Activated CD8-positive, alpha-beta memory T cell treated with anti-CD3 and anti-CD28 coated beads for 1 hour (primary cell): ENCODE measurements around the gene CNOT6.
"Not testable (repeated sequence)": the region's sequence is repeated elsewhere in the genome, so short reads cannot be mapped to it uniquely, and the experiment has no call there.

Experiments
- DNase-seq, 2 donors: peaks; one replicate each; pipeline ENCODE4 v3.0.0-alpha.2; 2020; ENCODE audit warnings: low read depth in 1 of 2; ENCODE audit errors: extremely low read depth in 1 of 2

The CNOT6 gene

GRCh38 chr5:180515974-180516373, 21.8 kb downstream of the CNOT6 start:
- not testable (repeated sequence) for DNase-seq

DNA sequence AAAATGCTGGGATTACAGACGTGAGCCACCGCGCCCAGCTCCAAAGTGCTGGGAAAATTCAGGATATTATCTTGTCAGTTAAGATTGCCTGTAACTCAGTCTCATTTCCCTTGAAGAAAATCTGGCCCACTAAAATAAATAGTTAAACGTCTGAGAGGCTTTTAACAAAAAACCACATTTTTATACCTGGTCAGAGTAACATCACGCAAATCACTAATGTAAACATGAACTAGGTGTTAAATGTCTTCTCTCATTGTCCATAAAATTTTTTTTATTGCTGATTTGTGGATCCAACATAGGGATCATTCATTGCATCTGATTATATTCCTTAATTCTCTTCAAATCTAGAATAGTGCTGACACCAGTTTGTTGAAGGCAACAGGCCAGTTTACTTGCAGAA, 22.3 kb downstream of the CNOT6 start:
- no peak for DNase-seq

DNA sequence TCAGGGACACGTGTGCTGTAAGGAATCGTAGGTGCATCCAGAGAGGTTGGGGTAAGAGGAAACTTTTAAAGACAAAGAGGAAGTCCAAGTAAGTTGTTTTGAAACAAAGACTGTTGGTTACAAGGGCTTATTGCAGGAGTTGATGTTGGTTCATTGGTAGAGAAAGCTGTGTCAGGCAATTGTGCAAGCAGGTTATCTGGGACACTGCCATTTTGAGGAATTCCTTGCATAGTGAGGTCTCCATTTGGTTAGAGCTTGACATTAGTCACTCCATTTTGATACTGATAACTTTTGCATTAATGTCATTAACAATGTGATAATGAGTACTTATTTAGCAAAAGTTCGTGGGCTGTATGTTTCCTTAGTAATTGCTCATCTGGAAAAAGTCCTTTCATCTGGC, 24.9 kb downstream of the CNOT6 start:
- DNase-seq = no peak

- DNase-seq = no peak
These were observed 26.9 kb downstream of the CNOT6 start for GRCh38 chr5:180521101-180521500.

GRCh38 chr5:180521591-180521990, 27.4 kb downstream of the CNOT6 start:
- DNase-seq = no peak

GRCh38 chr5:180522330-180522729, 28.2 kb downstream of the CNOT6 start:
- no peak for DNase-seq

DNA sequence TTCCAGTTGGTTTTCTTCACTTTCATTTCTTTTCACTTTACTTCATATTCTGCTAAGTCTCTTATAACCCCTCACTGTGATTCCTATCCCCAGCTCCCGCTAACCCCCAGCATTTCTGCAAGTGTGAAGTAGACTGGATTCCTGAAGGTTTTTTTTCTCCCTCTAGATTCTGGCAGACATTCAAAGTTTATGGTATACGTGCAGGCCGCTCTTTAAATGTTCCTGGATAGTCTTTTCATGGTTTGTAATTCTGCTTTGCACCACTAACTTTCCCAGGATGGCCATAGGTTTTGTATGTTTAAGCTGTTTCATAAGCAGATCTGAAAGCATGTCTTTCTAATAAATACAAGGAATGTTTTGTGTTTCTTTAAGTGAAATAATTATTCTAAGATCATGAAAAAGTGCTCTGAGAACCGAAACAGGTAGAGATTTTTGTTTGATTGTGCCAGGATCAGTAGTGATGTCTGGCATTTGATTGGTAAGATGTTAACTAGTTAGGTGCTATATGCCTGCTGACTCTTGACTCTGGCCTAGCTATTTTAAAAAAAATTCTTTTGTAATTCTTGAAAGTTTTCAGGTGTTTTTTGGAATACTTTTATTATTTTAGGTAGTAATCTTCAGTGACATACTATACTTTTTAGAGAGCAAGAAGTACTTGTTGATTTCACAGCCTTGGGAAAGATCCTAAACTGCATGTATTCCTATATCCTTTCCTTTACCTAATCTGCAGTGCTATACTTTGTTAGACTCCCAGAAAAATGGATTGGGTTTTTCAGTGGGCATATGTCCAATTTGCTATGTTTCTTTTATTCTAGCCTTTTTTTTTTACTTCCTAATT, 29.7 kb downstream of the CNOT6 start:
- DNase-seq = no peak

DNA sequence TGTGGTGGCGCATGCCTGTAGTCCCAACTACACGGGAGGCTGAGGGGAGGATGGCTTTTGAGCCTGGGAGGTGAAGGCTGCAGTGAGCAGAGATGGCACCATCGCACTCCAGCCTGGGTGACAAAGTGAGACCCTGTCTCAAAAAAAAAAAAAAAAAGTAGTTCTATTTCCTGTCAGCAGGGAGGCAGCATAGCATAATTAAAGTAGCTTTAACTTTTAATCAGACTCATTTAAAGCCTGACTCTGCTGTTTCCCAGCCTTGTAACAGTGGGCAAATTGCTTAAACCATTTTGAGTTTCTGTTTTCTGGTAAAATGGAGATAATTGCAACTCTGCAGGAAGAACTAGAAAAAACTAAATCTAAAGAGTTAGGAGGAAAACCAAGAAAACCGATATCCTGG, 31.2 kb downstream of the CNOT6 start:
- no peak for DNase-seq

DNA sequence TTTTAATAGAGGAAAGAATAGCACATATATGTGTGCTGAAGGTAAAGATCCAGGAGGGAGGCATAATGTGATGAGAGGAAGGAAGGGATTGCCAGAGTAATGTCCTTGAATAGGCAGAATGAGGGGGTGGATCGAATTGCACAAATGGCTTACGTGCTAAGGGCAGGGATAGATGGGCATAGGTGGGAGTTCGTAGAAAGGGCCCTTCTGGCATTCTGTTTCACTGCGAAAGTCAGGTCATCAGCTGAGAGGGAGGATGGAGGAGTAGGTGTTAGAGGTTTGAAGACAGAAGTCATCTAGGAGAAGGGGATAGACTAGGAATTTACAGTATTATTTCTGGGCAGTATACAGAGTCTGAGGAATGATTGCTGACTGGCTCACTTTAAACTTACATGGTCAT, 32.1 kb downstream of the CNOT6 start:
- no peak for DNase-seq

- DNase-seq = no peak
These were observed 33.5 kb downstream of the CNOT6 start for GRCh38 chr5:180527659-180528058.

DNA sequence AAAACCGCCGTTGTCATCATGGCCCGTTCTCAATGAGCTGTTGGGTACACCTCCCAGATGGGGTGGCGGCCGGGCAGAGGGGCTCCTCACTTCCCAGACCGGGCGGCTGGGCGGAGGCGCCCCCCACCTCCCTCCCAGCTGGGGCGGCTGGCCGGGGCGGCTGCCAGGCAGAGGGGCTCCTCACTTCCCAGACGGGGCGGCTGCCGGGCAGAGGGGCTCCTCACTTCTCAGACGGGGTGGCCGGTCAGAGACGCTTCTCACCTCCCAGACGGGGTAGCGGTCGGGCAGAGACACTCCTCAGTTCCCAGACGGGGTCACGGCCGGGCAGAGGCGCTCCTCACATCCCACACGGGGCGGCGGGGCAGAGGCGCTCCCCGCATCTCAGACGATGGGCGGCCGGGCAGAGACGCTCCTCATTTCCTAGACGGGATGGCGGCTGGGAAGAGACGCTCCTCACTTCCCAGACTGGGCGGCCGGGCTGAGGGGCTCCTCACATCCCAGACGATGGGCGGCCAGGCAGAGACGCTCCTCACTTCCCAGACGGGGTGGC, 36.9 kb downstream of the CNOT6 start:
- DNase-seq = not testable (repeated sequence)

GRCh38 chr5:180532268-180532667, 38.1 kb downstream of the CNOT6 start:
- no peak for DNase-seq

DNA sequence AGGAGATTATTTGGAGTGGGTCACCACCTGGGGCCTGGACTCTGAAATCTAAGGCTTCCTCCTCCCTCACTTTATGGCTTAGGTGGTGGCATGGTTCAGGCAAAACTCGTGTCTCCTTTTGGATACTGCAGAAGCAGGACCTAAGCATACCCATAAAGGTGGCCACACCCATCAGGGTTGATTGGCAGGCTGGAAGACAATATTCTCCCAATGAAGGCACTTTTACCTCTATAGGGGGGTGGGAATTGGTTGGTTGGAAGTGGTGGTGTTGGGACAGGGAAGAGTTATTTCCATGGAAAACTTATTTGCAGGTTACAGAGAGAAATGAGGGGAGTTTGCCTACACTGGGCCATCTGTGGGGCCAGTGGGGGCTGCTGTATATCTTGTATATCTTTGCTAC, 39.7 kb downstream of the CNOT6 start:
- no peak for DNase-seq

DNA sequence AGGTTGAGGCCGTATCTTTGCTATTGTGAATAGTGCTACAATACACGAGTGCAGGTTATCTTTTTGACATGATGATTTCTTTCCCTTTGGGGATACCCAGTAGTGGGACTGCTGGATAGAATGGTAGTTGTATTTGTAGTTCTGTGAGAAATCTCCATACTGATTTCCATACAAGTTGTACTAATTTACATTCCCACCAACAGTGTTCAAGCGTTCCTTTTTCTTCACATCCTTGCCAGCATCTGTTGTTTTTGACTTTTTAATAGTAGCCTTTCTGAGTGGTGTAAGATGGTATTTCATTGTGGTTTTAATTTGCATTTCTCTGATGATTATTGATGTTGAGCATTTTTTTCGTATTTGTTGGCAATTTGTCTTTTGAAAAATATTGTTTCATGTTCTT, 41.4 kb downstream of the CNOT6 start:
- DNase-seq = no peak

- no peak for DNase-seq
These were observed 46.0 kb downstream of the CNOT6 start for GRCh38 chr5:180540050-180540694.

DNA sequence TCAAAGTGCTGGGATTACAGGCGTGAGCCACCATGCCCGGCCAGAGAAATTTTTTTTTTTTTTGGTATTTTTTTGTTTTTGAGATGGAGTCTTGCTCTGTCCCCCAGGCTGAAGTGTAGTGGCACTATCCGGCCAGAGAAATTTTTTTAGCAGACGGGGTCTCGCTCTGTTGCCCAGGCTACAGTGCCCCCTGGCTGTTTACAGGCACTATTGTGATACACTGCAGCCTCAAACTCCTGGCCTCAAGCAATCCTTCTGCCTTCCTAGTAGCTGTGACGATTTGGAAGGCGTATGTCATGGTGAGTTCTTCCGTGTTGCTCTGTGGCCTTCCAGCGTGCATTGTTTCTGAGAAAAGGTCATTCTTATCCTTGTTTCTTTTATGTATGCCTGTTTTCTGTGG, 47.5 kb downstream of the CNOT6 start:
- DNase-seq = no peak

DNA sequence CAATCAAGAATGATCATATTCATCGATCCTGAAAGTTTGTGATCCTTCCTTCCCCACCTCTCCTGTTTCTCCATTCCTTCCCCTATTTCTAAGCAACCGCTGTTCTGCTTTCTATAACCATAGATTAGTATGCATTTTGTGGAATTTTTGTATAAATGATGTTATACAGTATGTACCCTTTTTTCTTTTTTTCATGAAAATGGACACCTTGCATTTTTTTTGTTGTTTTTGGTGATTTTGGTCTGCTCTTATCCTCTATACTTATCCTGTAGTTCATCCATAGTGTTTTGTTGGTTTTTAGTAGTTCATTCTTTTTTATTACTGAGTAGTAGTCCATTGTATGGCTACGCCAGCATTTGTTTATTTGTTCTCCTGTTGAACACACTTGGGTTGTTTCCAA, 51.1 kb downstream of the CNOT6 start:
- DNase-seq = no peak

DNA sequence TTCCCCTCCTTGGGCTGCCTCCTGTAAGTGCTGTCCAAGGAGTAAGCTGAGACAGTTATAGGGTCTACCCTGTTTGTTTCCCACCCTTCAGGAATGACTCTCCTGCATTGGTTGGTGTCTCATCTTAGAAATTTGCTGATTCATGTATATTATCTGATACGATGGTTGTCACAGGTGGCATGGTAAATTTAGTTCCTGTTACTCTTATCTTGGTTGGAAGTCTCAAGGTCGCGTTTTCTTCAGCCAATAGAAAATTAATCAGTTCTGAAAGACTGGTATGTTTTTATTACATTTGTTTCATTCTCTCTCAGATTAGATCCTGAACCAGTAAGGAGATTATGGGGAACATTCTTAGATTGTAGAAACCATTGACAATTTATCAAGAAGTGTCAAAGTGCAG, 54.4 kb downstream of the CNOT6 start:
- no peak for DNase-seq

DNA sequence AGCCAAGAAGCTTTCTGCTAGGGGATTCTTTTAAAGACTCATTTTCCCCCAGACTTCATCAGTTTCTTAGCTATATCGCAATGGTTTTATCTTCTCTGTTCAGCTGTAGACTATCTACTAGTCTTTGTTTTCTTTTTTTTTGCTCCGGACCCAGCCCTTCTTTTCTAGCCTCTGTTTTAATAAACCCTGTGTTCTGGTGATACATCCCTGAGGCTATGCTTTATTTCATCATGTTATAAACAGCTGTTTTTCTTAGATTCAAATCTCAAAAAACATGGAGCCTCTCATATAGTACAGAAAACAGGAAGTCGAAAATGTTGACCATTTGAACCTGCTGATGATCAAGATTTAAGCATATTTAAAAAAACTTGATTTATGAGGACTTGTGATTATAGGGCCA, 59.4 kb downstream of the CNOT6 start:
- DNase-seq = no peak

DNA sequence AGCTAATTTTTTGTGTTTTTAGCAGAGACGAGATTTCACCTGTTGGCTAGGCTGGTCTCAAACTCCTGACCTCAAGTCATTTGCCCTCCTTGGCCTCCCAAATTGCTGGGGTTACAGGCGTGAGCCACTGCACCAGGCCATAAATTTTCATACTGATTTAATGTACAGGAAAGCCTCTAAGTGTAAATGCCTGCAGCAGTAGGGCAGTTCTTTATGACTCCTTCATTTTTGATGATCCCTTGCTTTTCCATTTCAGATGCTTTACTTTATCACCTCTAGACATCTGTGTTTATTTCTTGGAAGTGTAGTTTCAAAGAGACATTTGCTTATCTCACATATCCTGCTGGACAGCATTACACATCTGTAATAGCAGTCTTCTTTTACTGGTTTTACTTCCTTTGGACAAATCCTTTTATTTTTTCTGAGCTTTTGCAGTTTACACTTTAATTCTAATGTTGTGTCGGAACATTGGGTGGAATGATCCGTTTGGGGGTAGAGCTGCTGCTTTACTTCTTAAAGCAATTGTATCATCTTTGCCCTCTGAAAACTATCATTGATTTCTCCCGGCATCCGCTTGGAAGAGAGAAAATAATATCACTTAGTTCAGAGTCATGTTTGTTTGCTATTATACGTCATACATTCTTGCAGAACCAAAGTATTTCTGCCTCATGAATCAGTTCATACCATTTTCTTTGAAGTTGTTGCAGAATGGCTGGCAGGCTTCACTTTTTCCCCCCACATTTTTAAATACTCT, 61.2 kb downstream of the CNOT6 start:
- DNase-seq = no peak

GRCh38 chr5:180557217-180557809, 63.1 kb downstream of the CNOT6 start:
- no peak for DNase-seq
